ENCODE measurements around the gene REELD1. TPM values are rescaled to one million over a fixed set of nuclear protein-coding genes. Genes with fewer than 3 reads are reported as not detected.

The REELD1 gene
- total RNA-seq, 4 donors from 2014 or later = 0.24 to 3.6 (median 0.89) TPM

GRCh38 chr4:146247356-146247755, 33.0 kb downstream of the REELD1 start:
- DNase-seq (ENCODE audit: low spot score) (no peak), ATAC-seq (ENCODE audit: low FRiP score) (no peak)
- no peak for TF ChIP-seq CTCF (IDR thresholded peaks at IDR 0.05)

GRCh38 chr4:146252969-146253611, 38.8 kb downstream of the REELD1 start:
- ATAC-seq (ENCODE audit: low FRiP score) (no peak), DNase-seq (ENCODE audit: low spot score) (no peak)
- no peak for TF ChIP-seq CTCF (IDR thresholded peaks at IDR 0.05)

- no peak for ATAC-seq (ENCODE audit: low FRiP score)
- DNase-seq (ENCODE audit: low spot score) = no peak
These were observed 41.1 kb downstream of the REELD1 start for GRCh38 chr4:146255463-146255862.

GRCh38 chr4:146255874-146256273, 41.5 kb downstream of the REELD1 start:
- ATAC-seq (ENCODE audit: low FRiP score) (peak; percentile 42), DNase-seq (ENCODE audit: low spot score) (no peak)
- no peak for TF ChIP-seq CTCF (IDR thresholded peaks at IDR 0.05)

More at GRCh38 chr4:146255463-146255862, 41.1 kb downstream of the REELD1 start:
- no peak for TF ChIP-seq CTCF (IDR thresholded peaks at IDR 0.05)

GRCh38 chr4:146256328-146256727, 42.0 kb downstream of the REELD1 start:
- DNase-seq (ENCODE audit: low spot score) = no peak
- ATAC-seq (ENCODE audit: low FRiP score) = no peak
- TF ChIP-seq CTCF (IDR thresholded peaks at IDR 0.05) = no peak

GRCh38 chr4:146257511-146257910, 43.2 kb downstream of the REELD1 start:
- DNase-seq (ENCODE audit: low spot score) = no peak
- ATAC-seq (ENCODE audit: low FRiP score) = no peak
- no peak for TF ChIP-seq CTCF (IDR thresholded peaks at IDR 0.05)

GRCh38 chr4:146260521-146260920, 46.2 kb downstream of the REELD1 start:
- ATAC-seq (ENCODE audit: low FRiP score) = no peak
- DNase-seq (ENCODE audit: low spot score) = no peak
- TF ChIP-seq CTCF (IDR thresholded peaks at IDR 0.05) = no peak
